Trophoblast cell (in vitro differentiated cells and primary cell): ENCODE measurements around the gene CST4.

Experiments
- DNase-seq, 2 donors: peaks; one replicate each; pipeline ENCODE4 v3.0.0-alpha.2; 2016
- H2AFZ ChIP-seq: 2 replicates; pipeline ENCODE4 v1.6.1; 2013; ENCODE audit warnings: low read length, moderate library complexity, mild to moderate bottlenecking; ENCODE audit not compliant: insufficient read depth, poor library complexity
- H2AK5ac ChIP-seq: 2 replicates; pipeline ENCODE4 v1.6.1; 2013; ENCODE audit warnings: mild to moderate bottlenecking, low read length
- H2BK120ac ChIP-seq: 2 replicates; pipeline ENCODE4 v1.6.1; 2013; ENCODE audit warnings: low read length, mild to moderate bottlenecking, moderate library complexity; ENCODE audit not compliant: insufficient read depth, poor library complexity
- H2BK12ac ChIP-seq: 2 replicates; pipeline ENCODE4 v1.6.1; 2013; ENCODE audit warnings: mild to moderate bottlenecking, low read length, moderate library complexity
- H2BK5ac ChIP-seq: 2 replicates; pipeline ENCODE4 v1.6.1; 2013; ENCODE audit warnings: low read length, low read depth, moderate library complexity, mild to moderate bottlenecking; ENCODE audit not compliant: poor library complexity
- H3K14ac ChIP-seq: 2 replicates; pipeline ENCODE4 v1.6.1; 2013; ENCODE audit warnings: mild to moderate bottlenecking, low read length
- H3K18ac ChIP-seq: 2 replicates; pipeline ENCODE4 v1.6.1; 2013; ENCODE audit warnings: mild to moderate bottlenecking, low read length
- H3K23ac ChIP-seq: 2 replicates; pipeline ENCODE4 v1.6.1; 2013; ENCODE audit warnings: low read length
- H3K27ac ChIP-seq: 2 replicates; pipeline ENCODE4 v1.5.1; 2013; ENCODE audit warnings: low read depth, mild to moderate bottlenecking, inconsistent platforms, low read length, moderate library complexity
- H3K27me3 ChIP-seq: 2 replicates; pipeline ENCODE4 v1.6.1; 2013; ENCODE audit warnings: inconsistent platforms, mild to moderate bottlenecking, low read length, moderate library complexity; ENCODE audit not compliant: insufficient read depth
- H3K36me3 ChIP-seq, 2 experiments: 1 replicate in 1 of 2; 2 replicates in 1 of 2; pipeline ENCODE4 v1.6.1; 2013; ENCODE audit warnings: low read length in 2 of 2, mild to moderate bottlenecking in 2 of 2, moderate library complexity in 1 of 2; ENCODE audit not compliant: insufficient read depth in 2 of 2, control insufficient read depth in 1 of 2
- H3K4ac ChIP-seq: 2 replicates; pipeline ENCODE4 v1.6.1; 2013; ENCODE audit warnings: low read depth, mild to moderate bottlenecking, low read length, moderate library complexity
- H3K4me1 ChIP-seq, 2 experiments: 1 replicate in 1 of 2; 2 replicates in 1 of 2; pipeline ENCODE4 v1.6.1; 2013; ENCODE audit warnings: low read length in 2 of 2, mild to moderate bottlenecking in 2 of 2, moderate library complexity in 1 of 2; ENCODE audit not compliant: insufficient read depth in 2 of 2, control insufficient read depth in 1 of 2
- H3K4me2 ChIP-seq: 2 replicates; pipeline ENCODE4 v1.6.1; 2013; ENCODE audit warnings: inconsistent platforms, mild to moderate bottlenecking, low read length, moderate library complexity
- H3K4me3 ChIP-seq: 2 replicates; pipeline ENCODE4 v1.5.1; 2013; ENCODE audit warnings: mild to moderate bottlenecking, low read depth, low read length, inconsistent platforms
- H3K79me1 ChIP-seq: one replicate; pipeline ENCODE4 v1.6.1; 2013; ENCODE audit warnings: low read length
- H3K79me2 ChIP-seq: 2 replicates; pipeline ENCODE4 v1.6.1; 2013; ENCODE audit warnings: low read length, mild to moderate bottlenecking; ENCODE audit not compliant: control insufficient read depth, insufficient read depth, poor library complexity
- H3K9ac ChIP-seq: 2 replicates; pipeline ENCODE4 v1.6.1; 2013; ENCODE audit warnings: mild to moderate bottlenecking, low read length
- H3K9me3 ChIP-seq: 2 replicates; pipeline ENCODE4 v1.6.1; 2013; ENCODE audit warnings: low read depth, mild to moderate bottlenecking, control low read depth, inconsistent platforms, low read length; ENCODE audit not compliant: insufficient read depth
- H4K12ac ChIP-seq: 2 replicates; pipeline ENCODE4 v1.6.1; 2013; ENCODE audit warnings: low read depth, mild to moderate bottlenecking, low read length, moderate library complexity
- H4K8ac ChIP-seq: 2 replicates; pipeline ENCODE4 v1.6.1; 2013; ENCODE audit warnings: low read depth, mild to moderate bottlenecking, low read length, moderate library complexity
- H4K91ac ChIP-seq: one replicate; pipeline ENCODE4 v1.6.1; 2013; ENCODE audit warnings: low read depth, mild to moderate bottlenecking, low read length, moderate library complexity
- WGBS: extraction: QIAGEN DNeasy Blood & Tissue Kit; methylation state at CpG from one replicate; pipeline ENCODE4 v1.1.7; 2013; ENCODE audit warnings: missing lambda C conversion rate; ENCODE audit not compliant: insufficient read length, insufficient coverage; ENCODE audit errors: extremely low coverage; 5-methylcytosine and 5-hydroxymethylcytosine counted together

CST4 gene

DNA sequence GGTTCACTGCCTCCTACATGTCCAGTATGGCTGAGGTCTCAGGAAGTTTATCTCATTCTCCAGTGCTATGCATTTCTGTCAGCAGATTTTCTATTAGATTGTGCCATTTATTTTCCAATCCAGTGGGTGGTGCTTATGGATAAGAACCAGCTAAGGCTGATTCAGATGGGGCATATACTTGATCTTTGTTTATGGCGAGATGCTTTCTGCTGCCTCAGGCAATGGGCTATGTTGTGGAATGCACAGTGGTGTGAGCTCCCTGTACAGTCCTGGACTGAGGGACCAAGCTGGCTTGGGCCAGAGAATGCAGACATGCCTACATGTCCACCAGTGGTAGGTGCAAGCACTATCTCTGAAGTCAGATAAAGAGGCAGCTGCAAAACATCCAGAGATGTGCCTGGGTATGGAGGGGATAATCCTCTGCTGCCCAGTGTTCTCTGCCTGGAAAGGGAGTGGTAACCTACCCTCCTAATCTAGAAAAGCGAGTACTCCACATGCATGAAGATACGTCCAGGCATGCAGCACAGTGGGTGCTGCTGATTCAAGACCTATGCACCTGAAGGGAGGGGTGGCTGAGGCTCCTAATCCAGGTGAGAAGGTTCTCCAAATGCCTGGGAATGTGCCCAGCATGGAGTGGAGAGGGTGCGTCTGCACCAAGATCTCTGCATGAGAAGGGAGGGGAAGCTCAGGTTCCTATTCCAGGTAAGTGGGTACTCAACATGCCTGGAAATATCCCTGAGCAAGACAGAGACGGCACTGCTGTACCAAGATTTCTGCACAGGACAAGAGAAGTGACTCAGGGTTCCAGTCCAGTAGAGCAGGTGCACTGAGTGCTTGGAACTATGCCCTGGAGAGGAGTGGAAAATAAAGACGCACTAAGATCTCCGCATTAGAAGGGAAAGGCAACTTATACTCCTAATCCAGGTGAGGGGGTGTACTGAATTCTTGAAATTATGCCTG, 9.4 kb downstream of the CST4 start:
- no CpG with 5 or more reads among the region's 7 CpGs for WGBS
- no peak overlapping the region for H3K4me3 ChIP-seq

DNA sequence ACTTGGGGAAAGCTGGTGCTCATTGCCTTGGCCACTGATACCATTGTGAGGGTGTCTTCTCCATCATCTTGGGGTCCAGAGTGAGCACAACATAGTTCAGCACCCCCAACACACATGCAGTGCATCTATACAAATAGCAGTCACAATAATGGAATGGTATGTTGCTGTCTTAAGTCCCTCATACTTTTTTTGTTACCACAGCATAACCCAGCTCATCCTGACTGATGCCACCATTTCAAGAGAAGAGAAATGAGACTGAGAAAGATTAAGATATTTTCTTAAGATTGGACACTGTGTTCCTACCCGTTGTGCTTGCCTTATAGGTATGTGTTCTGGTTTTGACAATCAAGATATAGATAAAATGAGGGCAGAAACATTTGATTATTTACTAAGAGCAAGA, 15.6 kb downstream of the CST4 start:
- H2BK5ac ChIP-seq: no peak overlapping the region
- no peak overlapping the region for H4K91ac ChIP-seq
- H3K79me1 ChIP-seq: no peaks in the 10 kb centered on the region
- H3K27me3 ChIP-seq: no peaks in the 10 kb centered on the region
- H2AFZ ChIP-seq: no peak overlapping the region
- H4K12ac ChIP-seq: no peak overlapping the region
- no peak overlapping the region for H3K4ac ChIP-seq
- no peaks in the 10 kb centered on the region for H3K36me3 ChIP-seq
- no peak overlapping the region for H2BK12ac ChIP-seq
- DNase-seq: no peak
- H3K9ac ChIP-seq: no peak overlapping the region
- H2BK120ac ChIP-seq: no peak overlapping the region
- H3K9me3 ChIP-seq: no peaks in the 10 kb centered on the region
- no peak overlapping the region for H3K23ac ChIP-seq
- WGBS: no CpG with 5 or more reads among the region's 1 CpG
- H3K27ac ChIP-seq: no peak overlapping the region
- H2AK5ac ChIP-seq: no peak overlapping the region
- H3K4me1 ChIP-seq: no peaks in the 10 kb centered on the region
- no peak overlapping the region for H3K14ac ChIP-seq
- H3K4me3 ChIP-seq: no peak overlapping the region
- H4K8ac ChIP-seq: no peak overlapping the region
- H3K18ac ChIP-seq: no peak overlapping the region
- H3K4me2 ChIP-seq: no peak overlapping the region
- no peaks in the 10 kb centered on the region for H3K79me2 ChIP-seq

More for the DNA sequence above, 9.4 kb downstream of the CST4 start:
- H4K8ac ChIP-seq: no peak overlapping the region
- no peaks in the 10 kb centered on the region for H3K27me3 ChIP-seq
- H3K79me2 ChIP-seq: no peaks in the 10 kb centered on the region
- no peak for DNase-seq
- no peaks in the 10 kb centered on the region for H3K9me3 ChIP-seq
- no peak overlapping the region for H2BK5ac ChIP-seq
- no peak overlapping the region for H3K18ac ChIP-seq
- no peak overlapping the region for H2AK5ac ChIP-seq
- no peaks in the 10 kb centered on the region for H3K4me1 ChIP-seq
- no peak overlapping the region for H2AFZ ChIP-seq
- H3K9ac ChIP-seq: no peak overlapping the region
- no peaks in the 10 kb centered on the region for H3K79me1 ChIP-seq
- no peaks in the 10 kb centered on the region for H3K36me3 ChIP-seq
- no peak overlapping the region for H3K4me2 ChIP-seq
- H3K4ac ChIP-seq: no peak overlapping the region
- H2BK12ac ChIP-seq: no peak overlapping the region
- no peak overlapping the region for H3K27ac ChIP-seq
- no peak overlapping the region for H4K91ac ChIP-seq
- H2BK120ac ChIP-seq: no peak overlapping the region
- no peak overlapping the region for H4K12ac ChIP-seq
- no peak overlapping the region for H3K23ac ChIP-seq
- no peak overlapping the region for H3K14ac ChIP-seq

DNA sequence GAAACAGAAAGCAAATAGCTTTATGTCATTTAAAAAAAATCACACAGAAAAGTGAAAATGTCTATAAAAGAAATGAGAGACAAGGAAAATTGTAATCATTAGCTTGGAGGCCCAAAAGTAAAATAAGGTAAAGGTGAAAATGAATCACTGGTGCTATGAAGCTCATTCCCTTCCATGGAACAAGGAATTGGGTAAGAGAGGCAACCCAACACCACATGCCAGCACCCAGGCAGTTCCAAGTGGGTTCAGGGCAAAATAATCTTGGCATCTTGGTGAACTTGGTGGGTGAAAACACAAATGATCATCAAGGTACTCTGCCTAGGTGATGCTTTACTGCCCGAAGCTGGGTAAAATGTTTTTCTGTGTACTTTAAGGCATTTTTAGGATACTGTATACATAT, 16.7 kb downstream of the CST4 start:
- H3K23ac ChIP-seq: no peak overlapping the region
- H3K9ac ChIP-seq: no peak overlapping the region
- H3K27ac ChIP-seq: no peak overlapping the region
- WGBS: no CpG with 5 or more reads among the region's 1 CpG
- H3K79me2 ChIP-seq: no peaks in the 10 kb centered on the region
- no peak overlapping the region for H4K8ac ChIP-seq
- H3K4me3 ChIP-seq: no peak overlapping the region
- no peaks in the 10 kb centered on the region for H3K27me3 ChIP-seq
- H3K14ac ChIP-seq: no peak overlapping the region
- H3K18ac ChIP-seq: no peak overlapping the region
- H2BK5ac ChIP-seq: no peak overlapping the region
- H2BK12ac ChIP-seq: no peak overlapping the region
- H2AFZ ChIP-seq: no peak overlapping the region
- H4K91ac ChIP-seq: no peak overlapping the region
- no peak for DNase-seq
- H3K9me3 ChIP-seq: no peaks in the 10 kb centered on the region
- H3K4ac ChIP-seq: no peak overlapping the region
- no peak overlapping the region for H2AK5ac ChIP-seq
- H3K79me1 ChIP-seq: no peaks in the 10 kb centered on the region
- no peak overlapping the region for H2BK120ac ChIP-seq
- no peak overlapping the region for H4K12ac ChIP-seq
- H3K36me3 ChIP-seq: no peaks in the 10 kb centered on the region
- no peak overlapping the region for H3K4me2 ChIP-seq
- no peaks in the 10 kb centered on the region for H3K4me1 ChIP-seq

DNA sequence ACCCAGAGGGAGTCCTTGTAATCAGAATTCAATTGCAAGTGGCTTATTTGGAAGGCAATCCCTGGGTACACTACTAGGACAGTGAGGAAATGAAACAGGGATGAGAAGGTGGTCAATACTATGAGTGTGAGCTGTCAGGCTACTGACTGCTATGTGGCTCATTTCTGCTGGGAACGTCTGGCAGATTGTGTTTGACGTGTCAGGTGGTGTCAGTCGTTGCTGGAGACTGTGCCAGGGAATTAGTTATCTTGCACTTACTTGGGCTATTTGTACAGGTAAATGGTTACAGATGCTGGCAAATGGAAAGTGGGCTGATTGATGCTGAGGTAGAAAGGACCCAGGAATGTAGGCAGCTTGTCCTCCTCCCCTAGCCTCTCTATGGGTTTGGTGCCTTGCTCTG, 17.4 kb downstream of the CST4 start:
- Histone ChIP-seq H4K12ac (no peak overlapping the region), H2BK120ac (no peak overlapping the region), H3K14ac (no peak overlapping the region), H3K79me2 (no peaks in the 10 kb centered on the region), H2BK12ac (no peak overlapping the region), H3K36me3 (no peaks in the 10 kb centered on the region), H3K27ac (no peak overlapping the region), H4K91ac (no peak overlapping the region), H3K9ac (no peak overlapping the region), H2BK5ac (no peak overlapping the region), H3K27me3 (no peaks in the 10 kb centered on the region), H3K79me1 (no peaks in the 10 kb centered on the region), H2AK5ac (no peak overlapping the region), H3K4me2 (no peak overlapping the region), H4K8ac (no peak overlapping the region), H3K18ac (no peak overlapping the region), H3K4me1 (no peaks in the 10 kb centered on the region), H3K9me3 (no peaks in the 10 kb centered on the region), H3K4me3 (no peak overlapping the region), H2AFZ (no peak overlapping the region), H3K23ac (no peak overlapping the region), H3K4ac (no peak overlapping the region)
- no peak for DNase-seq
- no CpG with 5 or more reads among the region's 3 CpGs for WGBS
